Effector CD4-positive, alpha-beta T cell (primary cell): ENCODE results near the gene ZDHHC13.
"Not testable (repeated sequence)": the region's sequence is repeated elsewhere in the genome, so short reads cannot be mapped to it uniquely, and the experiment has no call there.

Source experiments
- DNase-seq: peaks from one replicate; pipeline ENCODE4 v3.0.0-alpha.2; 2020

The ZDHHC13 gene

GRCh38 chr11:19101796-19102520 lies 15.0 kb upstream of the ZDHHC13 start:
- DNase-seq: no peak

GRCh38 chr11:19102521-19102900 lies 14.5 kb upstream of the ZDHHC13 start:
- DNase-seq: no peak

GRCh38 chr11:19105011-19105410 lies 12.0 kb upstream of the ZDHHC13 start:
- no peak for DNase-seq

GRCh38 chr11:19107125-19107524 lies 9.8 kb upstream of the ZDHHC13 start:
- no peak for DNase-seq

GRCh38 chr11:19110295-19110694 lies 6.7 kb upstream of the ZDHHC13 start:
- no peak for DNase-seq

GRCh38 chr11:19111809-19112208 lies 5.2 kb upstream of the ZDHHC13 start:
- no peak for DNase-seq

GRCh38 chr11:19116276-19116970 lies 545 bp upstream of the ZDHHC13 start:
- DNase-seq: no peak

- no peak for DNase-seq
Measured at GRCh38 chr11:19117760-19118097, 761 bp downstream of the ZDHHC13 start.

- DNase-seq: no peak
Measured at GRCh38 chr11:19121646-19122045, 4.7 kb downstream of the ZDHHC13 start.

GRCh38 chr11:19122960-19123615 lies 6.1 kb downstream of the ZDHHC13 start:
- DNase-seq: no peak

GRCh38 chr11:19126562-19127325 lies 9.8 kb downstream of the ZDHHC13 start:
- DNase-seq: not testable (repeated sequence)

GRCh38 chr11:19134004-19134403 lies 17.0 kb downstream of the ZDHHC13 start:
- DNase-seq: no peak

GRCh38 chr11:19136884-19137283 lies 19.9 kb downstream of the ZDHHC13 start:
- DNase-seq: not testable (repeated sequence)

GRCh38 chr11:19145319-19145718 lies 28.4 kb downstream of the ZDHHC13 start:
- DNase-seq: no peak

GRCh38 chr11:19156892-19157291 lies 39.9 kb downstream of the ZDHHC13 start:
- no peak for DNase-seq

- no peak for DNase-seq
Measured at GRCh38 chr11:19160847-19161246, 43.9 kb downstream of the ZDHHC13 start.

GRCh38 chr11:19161651-19162050 lies 44.7 kb downstream of the ZDHHC13 start:
- no peak for DNase-seq

- DNase-seq: no peak
Measured at GRCh38 chr11:19162951-19163505, 46.1 kb downstream of the ZDHHC13 start.

- no peak for DNase-seq
Measured at GRCh38 chr11:19163617-19164016, 46.6 kb downstream of the ZDHHC13 start.

- no peak for DNase-seq
Measured at GRCh38 chr11:19164230-19164855, 47.4 kb downstream of the ZDHHC13 start.

- no peak for DNase-seq
Measured at GRCh38 chr11:19164881-19165280, 47.9 kb downstream of the ZDHHC13 start.

- DNase-seq: no peak
Measured at GRCh38 chr11:19168090-19168489, 51.1 kb downstream of the ZDHHC13 start.
